Omental fat pad (tissue), 4 donors: ENCODE results near the gene HS3ST3B1. TPM values are rescaled to one million over a fixed set of nuclear protein-coding genes. Genes with fewer than 3 reads are reported as not detected.

Experiments
- ATAC-seq: fragments of 150-250 bp; one replicate; pipeline ENCODE4 v1.9.1; 2016; ENCODE audit warnings: mild to moderate bottlenecking, moderate library complexity; ENCODE audit not compliant: low FRiP score
- DNase-seq: peaks from one replicate; pipeline ENCODE4 v3.0.0-alpha.2; 2019; ENCODE audit warnings: low spot score
- CTCF ChIP-seq, 3 donors: fragments of 450-650 bp; IDR thresholded peaks; one replicate each; pipeline ENCODE4 v1.5.1; 2016 to 2017; ENCODE audit warnings: antibody characterized with exemption in 3 of 3, mild to moderate bottlenecking in 3 of 3, moderate library complexity in 2 of 3
- total RNA-seq, 4 donors: library from RNA; depleted of rRNA; stranded (reverse); fragments of >200 nt; gene quantifications; one replicate each; pipeline ENCODE4 v1.1.0, GENCODE V29; 2016

The HS3ST3B1 gene
- total RNA-seq, 4 donors from 2014 or later, result 1.3 to 5.8 (median 4.8) TPM

DNA sequence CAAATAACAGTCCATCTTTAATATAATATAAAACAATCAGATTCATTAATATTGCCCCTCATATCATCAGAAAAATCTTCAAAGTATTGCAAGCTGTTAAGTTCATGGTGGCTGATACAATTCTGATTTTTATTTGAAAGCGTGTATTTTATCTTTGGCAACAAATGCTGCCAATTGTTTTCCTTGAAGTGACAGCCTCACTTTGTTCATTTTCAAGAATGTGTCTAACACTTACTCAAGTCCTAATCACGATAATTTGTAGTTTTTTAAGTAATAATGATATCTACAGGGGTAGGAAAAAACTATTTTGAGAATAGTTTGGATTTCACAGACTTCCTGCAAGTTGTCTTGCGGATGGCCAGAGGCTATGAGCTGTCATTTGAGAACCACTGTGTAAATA lies 75.8 kb downstream of the HS3ST3B1 start:
- ATAC-seq (no peak), DNase-seq (no peak)
- TF ChIP-seq CTCF (IDR thresholded peaks at IDR 0.05), result no peak

GRCh38 chr17:14381606-14382005 lies 80.7 kb downstream of the HS3ST3B1 start:
- ATAC-seq (no peak), DNase-seq (no peak)
- TF ChIP-seq CTCF (IDR thresholded peaks at IDR 0.05), result no peak

DNA sequence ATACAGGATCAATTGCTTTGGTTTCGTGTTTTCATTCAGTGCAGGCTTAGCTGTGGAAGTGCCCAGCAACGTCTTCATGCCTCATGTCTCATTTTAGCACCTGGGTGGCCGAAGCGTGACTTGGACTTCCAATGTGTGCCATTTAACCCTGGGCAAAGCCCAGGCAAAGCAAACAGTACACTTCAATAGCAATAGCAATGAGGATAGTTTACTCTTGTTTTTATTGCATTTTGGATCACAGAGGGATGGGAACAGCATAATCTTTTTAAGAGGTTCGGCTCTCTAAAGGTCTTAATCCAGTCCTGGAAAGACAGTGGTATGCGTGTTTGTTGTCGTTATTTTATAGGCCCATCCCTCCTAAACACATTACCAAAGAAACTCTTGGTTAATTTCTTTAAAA lies 86.2 kb downstream of the HS3ST3B1 start:
- DNase-seq (no peak), ATAC-seq (no peak)
- no peak for TF ChIP-seq CTCF (IDR thresholded peaks at IDR 0.05)

GRCh38 chr17:14389681-14390080 lies 88.8 kb downstream of the HS3ST3B1 start:
- no peak for TF ChIP-seq CTCF (IDR thresholded peaks at IDR 0.05)
- ATAC-seq (no peak), DNase-seq (no peak)

- no peak for TF ChIP-seq CTCF (IDR thresholded peaks at IDR 0.05)
- ATAC-seq (no peak), DNase-seq (no peak)
Measured at GRCh38 chr17:14393723-14394122, 92.8 kb downstream of the HS3ST3B1 start.

GRCh38 chr17:14395255-14395654 lies 94.4 kb downstream of the HS3ST3B1 start:
- ATAC-seq, result no peak
- DNase-seq, result no peak
- TF ChIP-seq CTCF (IDR thresholded peaks at IDR 0.05), result no peak

- TF ChIP-seq CTCF (IDR thresholded peaks at IDR 0.05), result no peak
- ATAC-seq (no peak), DNase-seq (no peak)
Measured at GRCh38 chr17:14396547-14396946, 95.7 kb downstream of the HS3ST3B1 start.
